GM18868 (cell line): Measurements from ENCODE around the gene PLD3.
A peak's percentile ranks its signal among the peaks of the same experiment; 100 is the strongest.

Experiments
- ATAC-seq: cut with Tn5 transposase; IDR thresholded peaks from one replicate; pipeline ENCODE4 v1.9.1; 2021; ENCODE audit warnings: mild to moderate bottlenecking, moderate library complexity; ENCODE audit not compliant: unreplicated experiment

Gene PLD3

GRCh38 chr19:40411125-40411842 is 62.8 kb downstream of the PLD3 start:
- ATAC-seq = no peak

- no peak for ATAC-seq
These were observed 63.5 kb downstream of the PLD3 start for GRCh38 chr19:40411958-40412499.

DNA sequence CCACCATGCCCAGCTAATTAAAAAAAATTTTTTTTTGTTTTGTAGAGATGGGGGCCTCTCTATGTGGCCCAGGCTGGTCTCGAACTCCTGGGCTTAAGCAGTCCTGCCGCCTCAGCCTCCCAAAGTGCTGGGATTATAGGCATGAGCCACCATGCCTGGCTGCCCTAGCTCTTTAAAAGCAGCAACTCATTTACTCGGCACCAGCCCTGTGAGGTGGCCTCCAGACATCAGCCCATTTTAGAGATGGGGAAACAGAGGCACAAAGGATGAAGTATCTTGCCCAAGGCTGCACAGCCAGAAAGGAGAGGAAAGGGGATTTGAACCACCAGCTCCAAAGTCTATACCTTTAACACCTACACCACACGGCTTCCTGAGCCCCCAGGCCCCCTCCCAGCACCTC is 64.4 kb downstream of the PLD3 start:
- ATAC-seq = no peak

DNA sequence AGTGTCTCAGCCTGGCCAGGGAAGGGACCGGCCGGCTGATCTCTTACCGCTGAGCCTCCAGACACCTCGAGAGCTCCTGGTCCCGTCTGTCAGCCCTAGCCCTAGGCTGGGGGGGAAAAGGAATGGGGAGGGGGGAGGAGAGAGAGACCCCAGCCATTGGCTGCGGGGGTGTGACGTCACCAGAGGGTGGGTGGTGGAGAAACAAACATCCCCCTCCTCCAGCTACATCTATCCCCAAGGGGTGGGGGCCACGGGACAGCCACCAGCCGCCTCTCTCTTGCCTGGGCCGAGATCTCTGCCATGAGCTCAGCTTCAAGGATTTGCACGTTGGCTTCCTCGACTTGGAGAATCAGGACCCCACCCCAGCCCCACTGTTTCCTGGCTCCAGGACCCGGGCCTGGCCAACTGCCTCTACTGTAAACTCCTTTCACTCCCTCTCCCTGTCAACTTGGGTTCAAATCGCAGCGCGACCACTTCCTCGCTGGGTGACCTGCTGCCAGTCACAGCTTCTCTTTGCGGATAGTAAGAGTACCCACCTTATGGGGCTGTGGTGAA is 64.9 kb downstream of the PLD3 start, which contains the start of gene PRX:
Gene PRX, minus strand, starts transcription at position 88 of the 555 bp plus-strand sequence. CDS start 5,446 bp downstream, outside the sequence.
- no peak for ATAC-seq

- no peak for ATAC-seq
These were observed 66.3 kb downstream of the PLD3 start for GRCh38 chr19:40414542-40415535.

DNA sequence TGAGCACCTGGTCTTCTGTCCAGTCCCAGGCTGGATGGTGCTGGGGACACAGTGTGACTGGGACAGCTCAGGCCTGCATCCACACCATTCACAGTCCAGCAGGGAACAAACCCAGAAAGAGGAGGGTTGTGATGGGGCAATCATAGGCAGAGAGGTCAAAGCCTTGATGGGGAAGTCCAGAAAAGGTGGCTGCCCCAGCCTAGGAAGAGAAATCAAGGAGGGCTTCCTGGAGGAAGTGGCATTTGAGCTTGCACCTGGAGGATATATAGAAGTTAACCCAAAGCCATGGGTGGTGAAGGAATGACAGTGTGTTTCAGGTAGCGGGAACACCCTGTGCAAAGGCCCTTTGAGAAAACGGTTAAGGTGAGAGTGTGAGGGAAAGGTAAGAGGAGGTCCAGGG is 67.3 kb downstream of the PLD3 start:
- ATAC-seq = no peak

GRCh38 chr19:40416918-40417642 is 68.6 kb downstream of the PLD3 start:
- ATAC-seq = no peak

DNA sequence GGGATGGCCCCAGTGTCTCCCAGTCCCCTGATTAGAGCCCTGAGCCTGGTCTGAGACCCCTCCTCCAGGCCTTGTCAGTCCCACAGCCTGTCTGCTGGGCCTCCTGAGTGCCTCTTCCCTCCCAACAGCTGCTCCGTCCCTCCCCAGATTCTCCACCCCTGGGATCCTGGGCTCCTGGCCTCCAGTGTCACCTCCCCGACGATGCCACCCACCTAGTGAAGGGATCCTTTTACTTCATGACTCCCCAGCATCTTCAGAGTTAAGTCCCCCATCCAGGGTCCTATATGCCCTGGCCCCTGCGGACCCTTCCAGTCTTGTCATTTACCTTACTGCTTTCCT is 69.1 kb downstream of the PLD3 start:
- no peak for ATAC-seq

- ATAC-seq = no peak
These were observed 69.5 kb downstream of the PLD3 start for GRCh38 chr19:40418040-40418439.

GRCh38 chr19:40419066-40419612 is 70.6 kb downstream of the PLD3 start:
- no peak for ATAC-seq

GRCh38 chr19:40419780-40420179 is 71.3 kb downstream of the PLD3 start:
- no peak for ATAC-seq

- ATAC-seq = no peak
These were observed 71.9 kb downstream of the PLD3 start for GRCh38 chr19:40420451-40420765.

- peak; percentile 37 for ATAC-seq
These were observed 72.6 kb downstream of the PLD3 start for GRCh38 chr19:40420766-40421765.

- ATAC-seq = no peak
These were observed 73.7 kb downstream of the PLD3 start for GRCh38 chr19:40421993-40422747.

- ATAC-seq = no peak
These were observed 74.5 kb downstream of the PLD3 start for GRCh38 chr19:40422748-40423566.

DNA sequence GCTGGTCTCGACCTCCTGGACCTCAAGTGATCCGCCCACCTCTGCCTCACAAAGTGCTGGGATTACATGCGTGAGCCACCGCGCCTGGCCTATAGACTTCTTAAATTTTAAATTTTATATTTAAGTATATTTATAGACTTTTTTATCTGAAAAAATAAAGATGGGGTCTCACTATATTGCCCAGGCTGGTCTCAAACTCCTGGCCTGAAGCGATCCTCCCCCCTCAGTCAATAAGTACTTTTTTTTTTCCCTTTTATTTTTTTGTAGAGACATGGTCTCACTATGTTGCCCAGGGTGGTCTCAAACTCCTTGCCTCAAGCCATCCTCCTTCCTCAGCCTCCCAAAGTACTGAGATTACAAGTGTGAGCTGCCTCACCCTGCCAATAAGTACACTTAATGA is 75.4 kb downstream of the PLD3 start:
- ATAC-seq = no peak

GRCh38 chr19:40424637-40425449 is 76.3 kb downstream of the PLD3 start:
- ATAC-seq = no peak
